ENCODE measurements around the gene SRPX.

The SRPX gene

DNA sequence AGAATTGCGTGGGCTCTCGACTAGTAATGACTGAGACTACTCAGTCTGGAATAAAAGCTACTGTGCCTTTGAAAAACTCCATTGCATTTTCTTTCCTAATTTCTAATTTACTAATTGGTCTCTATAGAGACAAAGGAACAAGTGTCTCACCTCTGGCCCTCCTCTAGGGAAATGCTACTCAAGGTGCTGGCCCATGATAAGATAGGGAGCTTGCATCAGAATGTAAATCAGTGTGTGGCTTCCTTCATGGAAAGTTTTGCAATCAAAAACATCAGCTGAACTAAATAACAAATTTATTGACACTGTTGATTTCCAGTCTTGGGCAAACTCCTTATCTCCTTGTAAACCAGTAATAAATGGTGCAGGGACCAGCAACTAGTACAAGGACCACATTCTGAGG lies 81.8 kb downstream of the SRPX start:
- no peak for DNase-seq (ENCODE audit: low spot score)

- DNase-seq (ENCODE audit: low spot score) = no peak
Measured at GRCh38 chrX:38138157-38138891, 82.3 kb downstream of the SRPX start.

DNA sequence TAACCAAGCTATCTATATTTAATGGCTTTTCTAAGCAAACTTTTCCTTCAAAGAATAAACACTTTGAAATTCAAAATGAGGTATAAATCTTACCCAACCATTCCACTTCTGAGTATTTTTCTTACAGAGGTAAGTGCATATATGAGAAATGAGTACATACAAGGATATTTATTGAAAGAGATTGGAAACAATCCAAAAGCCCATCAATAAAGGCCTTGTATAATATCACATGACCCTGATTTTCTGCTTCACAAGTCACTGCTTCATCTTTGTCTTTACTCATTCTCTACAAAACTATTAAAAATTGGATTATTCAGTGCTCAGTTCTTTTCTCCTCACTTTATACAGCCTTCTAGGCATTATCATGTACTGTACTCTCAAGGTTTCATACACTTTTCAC lies 91.3 kb downstream of the SRPX start:
- no peak for DNase-seq (ENCODE audit: low spot score)

DNA sequence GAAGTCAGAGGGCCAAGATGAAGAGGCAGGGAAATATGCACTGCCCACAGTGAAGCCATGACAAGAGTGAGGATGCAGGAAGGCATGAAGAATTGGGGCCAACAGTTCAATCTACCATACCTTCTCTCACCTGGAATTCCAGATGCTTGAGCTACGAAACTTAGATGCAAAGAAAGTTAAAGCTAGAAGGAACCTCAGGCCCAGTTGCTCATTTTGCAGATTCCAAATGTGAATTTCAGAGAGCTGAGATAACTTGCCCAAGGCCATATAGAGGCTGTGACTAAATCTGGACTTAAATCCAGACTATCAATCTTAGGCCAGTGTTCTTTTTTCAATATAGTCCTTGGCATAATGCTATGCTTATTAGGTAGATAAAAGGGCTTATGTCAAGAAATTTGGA lies 92.7 kb downstream of the SRPX start:
- DNase-seq (ENCODE audit: low spot score) = no peak

- DNase-seq (ENCODE audit: low spot score) = no peak
Measured at GRCh38 chrX:38126179-38126578, 94.5 kb downstream of the SRPX start.

GRCh38 chrX:38124000-38124399 lies 96.7 kb downstream of the SRPX start:
- DNase-seq (ENCODE audit: low spot score) = no peak

DNA sequence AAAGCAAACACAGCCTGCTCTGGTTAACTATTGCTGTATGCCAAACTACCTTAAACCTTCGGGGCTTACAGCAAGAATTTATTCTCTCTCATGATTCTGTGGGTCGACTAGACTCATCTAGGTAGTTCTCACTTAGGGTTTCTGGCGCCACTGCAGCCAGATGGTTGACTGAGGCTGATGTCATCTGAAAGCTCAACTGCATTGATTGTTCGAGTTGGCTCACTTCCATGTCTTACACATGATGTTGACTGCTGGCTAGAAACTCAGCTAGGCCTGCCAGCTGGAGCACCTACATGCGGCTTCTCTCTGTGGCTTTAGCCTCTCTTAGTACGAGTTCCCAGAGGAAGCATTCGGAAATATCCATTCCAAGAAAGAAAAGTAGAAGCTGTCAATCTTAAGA lies 103.2 kb downstream of the SRPX start:
- DNase-seq (ENCODE audit: low spot score) = no peak

- DNase-seq (ENCODE audit: low spot score) = no peak
Measured at GRCh38 chrX:38116706-38117105, 104.0 kb downstream of the SRPX start.

DNA sequence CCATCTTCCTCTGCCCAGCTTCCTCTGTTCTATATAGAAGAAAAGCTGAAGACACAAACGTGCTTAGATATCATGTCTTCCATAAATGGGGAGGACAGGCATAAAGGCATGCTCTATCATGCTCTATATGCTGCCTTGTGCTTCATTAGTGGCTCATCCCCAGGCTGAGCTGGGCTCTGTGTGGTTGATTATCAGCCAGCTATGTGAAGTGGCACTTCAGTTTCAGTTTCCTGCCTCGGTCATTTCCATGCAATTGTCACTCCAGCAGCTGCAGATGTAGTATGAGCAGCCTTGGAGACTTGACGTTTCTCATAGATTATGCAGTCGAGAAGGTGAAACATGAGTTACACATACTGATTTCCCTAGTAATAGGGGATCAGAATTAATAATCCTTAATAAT lies 108.1 kb downstream of the SRPX start:
- DNase-seq (ENCODE audit: low spot score) = no peak

- no peak for DNase-seq (ENCODE audit: low spot score)
Measured at GRCh38 chrX:38111196-38111595, 109.5 kb downstream of the SRPX start.

DNA sequence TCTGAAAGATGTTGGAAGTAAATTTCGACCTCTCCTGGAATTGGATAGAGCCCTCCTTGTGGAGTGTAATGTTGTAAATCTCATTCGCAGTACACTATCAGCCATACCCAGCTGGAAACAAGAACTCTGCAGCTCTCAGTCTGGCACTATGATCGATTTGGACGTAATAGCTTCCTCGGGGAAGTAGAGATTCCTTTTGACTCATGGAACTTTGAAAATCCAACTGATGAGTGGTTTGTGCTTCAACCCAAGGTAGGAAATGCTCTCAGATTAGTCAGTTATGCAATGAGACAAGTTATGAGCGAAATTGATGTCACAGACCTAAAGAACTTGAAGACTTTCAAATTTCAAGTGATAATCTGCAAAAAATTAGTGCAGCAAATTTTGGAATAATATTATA lies 110.4 kb downstream of the SRPX start:
- no peak for DNase-seq (ENCODE audit: low spot score)

GRCh38 chrX:38109042-38109898 lies 111.4 kb downstream of the SRPX start:
- DNase-seq (ENCODE audit: low spot score) = no peak

DNA sequence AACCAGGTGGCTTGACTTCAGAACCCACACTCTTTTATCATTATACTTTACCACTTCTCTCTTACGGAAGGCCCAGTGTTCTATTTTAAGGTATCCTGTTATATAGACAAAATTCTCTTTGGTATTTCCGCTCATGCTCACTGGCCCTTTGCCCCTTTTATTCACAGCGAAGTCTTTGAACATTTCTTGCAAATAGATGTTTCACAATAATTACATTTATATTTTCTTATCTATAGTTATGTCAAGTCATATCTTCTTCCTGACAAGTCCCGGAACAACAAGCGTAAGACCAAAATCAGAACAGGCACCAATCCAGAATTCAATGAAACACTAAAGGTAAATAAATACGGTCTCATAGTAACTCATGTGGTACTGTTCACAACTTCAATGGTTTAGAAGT lies 112.3 kb downstream of the SRPX start:
- DNase-seq (ENCODE audit: low spot score) = no peak

- DNase-seq (ENCODE audit: low spot score) = no peak
Measured at GRCh38 chrX:38106991-38107655, 113.5 kb downstream of the SRPX start.

DNA sequence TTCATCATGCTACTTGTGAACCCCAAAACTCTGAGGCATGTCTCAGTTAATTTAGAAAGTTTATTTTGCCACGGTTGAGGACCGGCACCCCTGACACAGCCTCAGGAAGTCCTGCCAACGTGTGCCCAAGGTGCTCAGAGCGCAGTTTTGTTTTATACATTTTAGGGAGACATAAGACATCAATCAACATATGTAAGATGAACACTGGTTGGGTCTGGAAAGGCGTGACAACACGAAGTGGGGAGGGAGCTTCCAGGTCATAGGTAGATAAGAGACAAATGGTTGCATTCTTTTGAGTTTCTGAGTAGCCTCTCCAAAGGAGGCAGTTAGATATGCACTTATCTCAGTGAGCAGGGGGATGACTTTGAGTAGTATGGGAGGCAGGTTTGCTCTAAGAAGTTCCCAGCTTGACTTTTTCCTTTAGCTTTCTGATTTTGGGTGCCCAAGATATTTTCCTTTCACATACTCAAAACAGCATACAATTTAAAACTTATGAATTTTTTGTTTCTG lies 115.4 kb downstream of the SRPX start:
- DNase-seq (ENCODE audit: low spot score) = no peak

- DNase-seq (ENCODE audit: low spot score) = no peak
Measured at GRCh38 chrX:38103857-38104812, 116.5 kb downstream of the SRPX start.

DNA sequence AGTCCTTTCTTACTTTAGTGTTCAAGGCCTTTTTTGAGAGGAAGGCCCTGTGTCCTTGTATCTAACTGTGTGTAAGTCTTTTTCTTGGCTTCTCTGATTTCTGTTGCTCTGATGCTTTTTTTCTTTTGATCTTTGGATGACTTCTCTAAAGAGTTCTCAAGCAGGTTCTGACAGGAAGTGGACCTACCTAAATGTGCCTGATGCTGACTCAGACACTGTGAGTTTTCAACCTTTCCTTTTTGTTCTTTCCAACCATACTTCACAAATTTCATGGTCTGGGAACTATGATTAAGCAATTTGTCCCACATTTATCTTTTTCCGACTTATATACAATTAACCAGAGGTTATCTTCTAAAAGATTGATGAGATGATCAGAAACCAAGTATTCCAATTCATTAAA lies 117.8 kb downstream of the SRPX start:
- DNase-seq (ENCODE audit: low spot score) = no peak

GRCh38 chrX:38102240-38102639 lies 118.4 kb downstream of the SRPX start:
- no peak for DNase-seq (ENCODE audit: low spot score)

DNA sequence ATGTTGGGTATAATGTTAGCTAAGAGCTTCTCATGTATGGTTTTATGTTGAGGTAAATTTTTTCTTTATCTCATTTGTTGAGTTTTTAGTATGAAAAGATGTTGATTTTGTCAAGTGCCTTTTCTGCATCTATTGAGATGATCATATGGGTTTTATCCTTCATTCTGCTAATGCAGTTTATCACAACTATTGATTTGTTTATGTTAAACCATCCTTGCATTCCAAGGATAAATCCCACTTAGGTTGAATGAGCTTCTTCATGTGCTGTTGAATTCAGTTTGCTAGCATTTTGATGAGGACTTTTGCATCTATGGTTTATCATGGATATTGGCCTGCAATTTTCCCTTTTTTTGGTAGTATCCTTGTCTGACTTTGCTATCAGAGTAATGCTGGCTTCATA lies 121.0 kb downstream of the SRPX start:
- DNase-seq (ENCODE audit: low spot score) = no peak

Data from iPS-NIHi11 (cell line).